Measurements from ENCODE around the gene HAUS2. TPM values are rescaled to one million over a fixed set of nuclear protein-coding genes. Genes with fewer than 3 reads are reported as not detected.
"Not testable (repeated sequence)": the region's sequence is repeated elsewhere in the genome, so short reads cannot be mapped to it uniquely, and the experiment has no call there.

The HAUS2 gene
- total RNA-seq, 2 donors from 2014 or later = 21.5 to 23.0 TPM

GRCh38 chr15:42549741-42550392 lies 1.2 kb downstream of the HAUS2 start:
- no peak for DNase-seq (ENCODE audit: low spot score)
- TF ChIP-seq CTCF (IDR thresholded peaks at IDR 0.05) = no peak
- Histone ChIP-seq H3K36me3 (peaks cover 3% of the 10 kb centered on the region), H3K4me3 (peak overlapping the region in 1 of 2 donors; percentile 83), H3K4me1 (peaks cover 0 to 24% of the 10 kb centered on the region in 2 donors), H3K27me3 (no peaks in the 10 kb centered on the region), H3K27ac (peak overlapping the region in 1 of 2 donors; percentile 89), H3K9me3 (no peaks in the 10 kb centered on the region)

GRCh38 chr15:42553554-42553953 lies 4.9 kb downstream of the HAUS2 start:
- H3K4me1 ChIP-seq = peaks cover 0 to 5% of the 10 kb centered on the region in 2 donors
- H3K9me3 ChIP-seq = no peaks in the 10 kb centered on the region
- no peak for DNase-seq (ENCODE audit: low spot score)
- no peak overlapping the region for H3K4me3 ChIP-seq
- no peak overlapping the region for H3K27ac ChIP-seq
- peaks cover 2% of the 10 kb centered on the region for H3K36me3 ChIP-seq
- no peak for TF ChIP-seq CTCF (IDR thresholded peaks at IDR 0.05)
- H3K27me3 ChIP-seq = no peaks in the 10 kb centered on the region

- DNase-seq (ENCODE audit: low spot score); H3K4me3 ChIP-seq; H3K27ac ChIP-seq; H3K9me3 ChIP-seq; H3K4me1 ChIP-seq; H3K27me3 ChIP-seq: not testable (repeated sequence)
- H3K36me3 ChIP-seq = peaks cover 26% of the 10 kb centered on the region
Observed at GRCh38 chr15:42556550-42557207, 8.0 kb downstream of the HAUS2 start.

- no peaks in the 10 kb centered on the region for H3K27me3 ChIP-seq
- H3K36me3 ChIP-seq = peaks cover 37% of the 10 kb centered on the region
- no peaks in the 10 kb centered on the region for H3K4me1 ChIP-seq
- no peaks in the 10 kb centered on the region for H3K9me3 ChIP-seq
- no peak overlapping the region for H3K4me3 ChIP-seq
- no peak for DNase-seq (ENCODE audit: low spot score)
- H3K27ac ChIP-seq = no peak overlapping the region
- TF ChIP-seq CTCF (IDR thresholded peaks at IDR 0.05) = no peak
Observed at GRCh38 chr15:42558739-42559138, 10.1 kb downstream of the HAUS2 start.

GRCh38 chr15:42575188-42576039 lies 26.8 kb downstream of the HAUS2 start, which contains the start of gene STARD9:
Gene STARD9 (plus strand): TSS chr15:42575606. CDS start chr15:42575716, 110 bp downstream.
- no peaks in the 10 kb centered on the region for H3K9me3 ChIP-seq
- peak within 1 kb of the TSS; percentile 94 to 95 for H3K27ac ChIP-seq
- H3K4me3 ChIP-seq = peak within 1 kb of the TSS; percentile 70 to 91
- no peaks in the 10 kb centered on the region for H3K36me3 ChIP-seq
- no peaks in the 10 kb centered on the region for H3K27me3 ChIP-seq
- peak; percentile 97 for DNase-seq (ENCODE audit: low spot score)
- H3K4me1 ChIP-seq = peaks cover 0 to 45% of the 10 kb centered on the region in 2 donors
- no peak for TF ChIP-seq CTCF (IDR thresholded peaks at IDR 0.05)

Data from right atrium auricular region (tissue), 2 donors.